Esophagus muscularis mucosa (tissue), 4 donors: Measurements from ENCODE around the gene CSTF3.

Source experiments
- CTCF ChIP-seq, 3 experiments: fragments of 200-600 bp in 2 of 3; fragments of 450-650 bp in 1 of 3; sonication (generic) in 2 of 3; IDR thresholded peaks; one replicate each; pipeline ENCODE4 v1.5.1; 2017 to 2019; ENCODE audit warnings: antibody characterized with exemption in 3 of 3, mild to moderate bottlenecking in 2 of 3, moderate library complexity in 1 of 3
- EP300 ChIP-seq: sonication (generic); formaldehyde crosslinking; IDR thresholded peaks from one replicate; pipeline ENCODE4 v1.6.1; 2017; ENCODE audit warnings: antibody characterized with exemption
- POLR2A ChIP-seq: fragments of 450-650 bp; IDR thresholded peaks from one replicate; pipeline ENCODE4 v1.6.1; 2017; ENCODE audit warnings: antibody characterized with exemption, moderate library complexity, mild to moderate bottlenecking, low read depth

GRCh38 chr11:33035011-33035410 is 126.3 kb downstream of the CSTF3 start:
- TF ChIP-seq CTCF (IDR thresholded peaks at IDR 0.05) (no peak), POLR2A (no peak), EP300 (no peak)
